H9 (cell line): ENCODE measurements around the gene CNTD1. TPM values are rescaled to one million over a fixed set of nuclear protein-coding genes. Genes with fewer than 3 reads are reported as not detected.

Experiments
- DNase-seq: peaks from one replicate; pipeline ENCODE4 v3.0.0-alpha.2; 2017
- H2AFZ ChIP-seq: one replicate; pipeline ENCODE4 v1.6.1; 2013; ENCODE audit warnings: mild to moderate bottlenecking, low read length, control low read depth, moderate library complexity
- H2AK5ac ChIP-seq: 2 replicates; pipeline ENCODE4 v1.6.1; 2013; ENCODE audit warnings: low read length, control low read depth, mixed read lengths; ENCODE audit not compliant: insufficient read length
- H2BK120ac ChIP-seq: one replicate; pipeline ENCODE4 v1.6.1; 2013; ENCODE audit warnings: low read depth, mild to moderate bottlenecking, low read length, control low read depth, inconsistent platforms; ENCODE audit not compliant: poor library complexity, severe bottlenecking
- H2BK12ac ChIP-seq: 2 replicates; pipeline ENCODE4 v1.6.1; 2013; ENCODE audit warnings: low read length, control low read depth, mixed read lengths, low read depth; ENCODE audit not compliant: insufficient read length
- H2BK15ac ChIP-seq: 2 replicates; pipeline ENCODE4 v1.6.1; 2013; ENCODE audit warnings: low read depth, low read length, control low read depth
- H2BK20ac ChIP-seq: one replicate; pipeline ENCODE4 v1.6.1; 2013; ENCODE audit warnings: low read depth, mild to moderate bottlenecking, low read length, control low read depth, inconsistent platforms; ENCODE audit not compliant: poor library complexity, severe bottlenecking
- H2BK5ac ChIP-seq: 2 replicates; pipeline ENCODE4 v1.6.1; 2013; ENCODE audit warnings: low read length, control low read depth, mixed read lengths; ENCODE audit not compliant: insufficient read length
- H3K14ac ChIP-seq: 2 replicates; pipeline ENCODE4 v1.6.1; 2013; ENCODE audit warnings: low read length, control low read depth; ENCODE audit not compliant: insufficient read depth
- H3K18ac ChIP-seq: 2 replicates; pipeline ENCODE4 v1.6.1; 2013; ENCODE audit warnings: low read depth, mild to moderate bottlenecking, mixed read lengths, low read length, control low read depth; ENCODE audit not compliant: insufficient read length
- H3K23ac ChIP-seq: 2 replicates; pipeline ENCODE4 v1.6.1; 2013; ENCODE audit warnings: low read length, control low read depth, mixed read lengths, low read depth; ENCODE audit not compliant: insufficient read length
- H3K23me2 ChIP-seq: 2 replicates; pipeline ENCODE4 v1.6.1; 2013; ENCODE audit warnings: low read depth, mild to moderate bottlenecking, mixed read lengths, low read length, control low read depth; ENCODE audit not compliant: insufficient read length, poor library complexity, severe bottlenecking
- H3K27ac ChIP-seq: 2 replicates; pipeline ENCODE4 v1.5.1; 2013; ENCODE audit warnings: low read length, control low read depth, mixed read lengths, low read depth; ENCODE audit not compliant: insufficient read length
- H3K27me3 ChIP-seq: 2 replicates; pipeline ENCODE4 v1.6.1; 2013; ENCODE audit warnings: low read length, control low read depth, inconsistent platforms; ENCODE audit not compliant: insufficient read depth
- H3K4ac ChIP-seq: 2 replicates; pipeline ENCODE4 v1.6.1; 2013; ENCODE audit warnings: low read depth, mild to moderate bottlenecking, control low read depth, inconsistent platforms, low read length, moderate library complexity
- H3K4me1 ChIP-seq: 2 replicates; pipeline ENCODE4 v1.6.1; 2013; ENCODE audit warnings: low read length, control low read depth, inconsistent platforms; ENCODE audit not compliant: insufficient read depth
- H3K4me2 ChIP-seq: 2 replicates; pipeline ENCODE4 v1.6.1; 2013; ENCODE audit warnings: low read length, control low read depth, mixed read lengths; ENCODE audit not compliant: insufficient read length, insufficient read depth
- H3K56ac ChIP-seq: 2 replicates; pipeline ENCODE4 v1.6.1; 2013; ENCODE audit warnings: low read depth, mild to moderate bottlenecking, mixed read lengths, low read length, control low read depth; ENCODE audit not compliant: insufficient read length
- H3K79me1 ChIP-seq: 2 replicates; pipeline ENCODE4 v1.6.1; 2013; ENCODE audit warnings: low read depth, mild to moderate bottlenecking, moderate library complexity, low read length, control low read depth, inconsistent platforms; ENCODE audit not compliant: insufficient read depth, poor library complexity, severe bottlenecking
- H3K79me2 ChIP-seq: 2 replicates; pipeline ENCODE4 v1.6.1; 2013; ENCODE audit warnings: low read length, control low read depth, inconsistent platforms; ENCODE audit not compliant: insufficient read depth
- H3K9ac ChIP-seq: 2 replicates; pipeline ENCODE4 v1.6.1; 2013; ENCODE audit warnings: low read length, control low read depth, mixed read lengths; ENCODE audit not compliant: insufficient read length; ENCODE audit errors: extremely low read depth
- H3K9me3 ChIP-seq: one replicate; pipeline ENCODE4 v1.6.1; 2013; ENCODE audit warnings: low read depth, low read length, inconsistent platforms; ENCODE audit not compliant: control insufficient read depth
- H3T11ph ChIP-seq: one replicate; pipeline ENCODE4 v1.6.1; 2013; ENCODE audit warnings: mild to moderate bottlenecking, low read length, control low read depth, inconsistent platforms
- H4K20me1 ChIP-seq: one replicate; pipeline ENCODE4 v1.6.1; 2013; ENCODE audit not compliant: control insufficient read depth, insufficient read length, insufficient read depth
- H4K5ac ChIP-seq: 2 replicates; pipeline ENCODE4 v1.6.1; 2013; ENCODE audit warnings: low read depth, mild to moderate bottlenecking, mixed read lengths, low read length, control low read depth; ENCODE audit not compliant: insufficient read length
- H4K8ac ChIP-seq: replicated peaks from 2 replicates; pipeline ENCODE4 v1.6.1; 2013; ENCODE audit warnings: low read length, control low read depth, mixed read lengths, low read depth; ENCODE audit not compliant: insufficient read length
- H4K91ac ChIP-seq: 2 replicates; pipeline ENCODE4 v1.6.1; 2013; ENCODE audit warnings: low read depth, mild to moderate bottlenecking, moderate library complexity, mixed read lengths, low read length, control low read depth; ENCODE audit not compliant: insufficient read length
- H3K27ac Mint-ChIP-seq, 3 experiments: 2 replicates in 2 of 3; 3 replicates in 1 of 3; pipeline ENCODE4 v1.8.0; 2020 to 2021; ENCODE audit warnings: mixed read lengths in 3 of 3, mild to moderate bottlenecking in 1 of 3, moderate library complexity in 1 of 3
- H3K27me3 Mint-ChIP-seq: 2 replicates; pipeline ENCODE4 v1.8.0; 2021; ENCODE audit warnings: low read depth, mild to moderate bottlenecking, moderate library complexity, mixed read lengths
- H3K36me3 Mint-ChIP-seq, 3 experiments: 2 replicates in 2 of 3; 3 replicates in 1 of 3; pipeline ENCODE4 v1.8.0; 2020 to 2021; ENCODE audit warnings: low read depth in 3 of 3, mixed read lengths in 3 of 3; ENCODE audit not compliant: insufficient read depth in 1 of 3
- H3K4me1 Mint-ChIP-seq, 2 experiments: 2 replicates each; pipeline ENCODE4 v1.8.0; 2020; ENCODE audit warnings: mixed read lengths in 2 of 2
- H3K4me3 Mint-ChIP-seq, 2 experiments: 2 replicates in 1 of 2; 3 replicates in 1 of 2; pipeline ENCODE4 v1.8.0; 2020 to 2021; ENCODE audit warnings: mild to moderate bottlenecking in 2 of 2, mixed read lengths in 2 of 2, moderate library complexity in 1 of 2
- H3K9me3 Mint-ChIP-seq, 2 experiments: 2 replicates in 1 of 2; 3 replicates in 1 of 2; pipeline ENCODE4 v1.8.0; 2020; ENCODE audit warnings: mild to moderate bottlenecking in 2 of 2, mixed read lengths in 2 of 2, moderate library complexity in 1 of 2
- WGBS: extraction: QIAGEN DNeasy Blood & Tissue Kit; methylation state at CpG from one replicate; pipeline ENCODE4 v1.1.7; 2013; ENCODE audit warnings: missing lambda C conversion rate, low lambda C conversion rate, mixed read lengths; ENCODE audit not compliant: insufficient read length; ENCODE audit errors: extremely low coverage; 5-methylcytosine and 5-hydroxymethylcytosine counted together
- total RNA-seq: library from RNA; stranded (reverse); gene quantifications from 2 replicates; pipeline ENCODE4 v1.2.1, GENCODE V29; 2021
- TF ChIP-seq, protein P1 (sequence below): fragments of 200-600 bp; sonication (generic); conservative IDR thresholded peaks from 3 replicates; pipeline ENCODE4 v1.8.0; 2021; ENCODE audit warnings: antibody characterized with exemption, mild to moderate bottlenecking

Gene CNTD1
- total RNA-seq, 1 experiment from 2014 or later, result not detected

DNA sequence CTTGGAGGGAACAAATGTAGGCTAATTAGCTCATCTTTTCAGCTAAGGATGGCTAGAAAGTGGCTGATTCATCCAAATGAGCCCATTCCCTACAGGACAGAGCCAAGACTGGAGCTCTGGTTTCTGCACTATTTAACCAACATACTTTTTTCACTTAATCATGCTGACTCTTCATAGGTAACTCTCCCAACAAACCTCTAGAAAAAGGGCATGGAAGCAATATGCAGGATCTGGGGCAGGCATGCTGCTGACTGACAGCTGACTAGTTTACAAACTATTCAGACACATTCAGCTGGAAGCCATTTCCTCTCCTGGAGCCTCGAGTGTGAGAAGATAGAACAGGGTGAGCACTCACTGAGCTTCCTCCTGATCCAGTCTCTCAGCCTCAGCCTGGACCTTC is 19.2 kb downstream of the CNTD1 start:
- H3K4me1 ChIP-seq, result no peaks in the 10 kb centered on the region
- no peak overlapping the region for H2BK15ac ChIP-seq
- H3K9me3 ChIP-seq, result no peaks in the 10 kb centered on the region
- TF ChIP-seq, protein P1, sequence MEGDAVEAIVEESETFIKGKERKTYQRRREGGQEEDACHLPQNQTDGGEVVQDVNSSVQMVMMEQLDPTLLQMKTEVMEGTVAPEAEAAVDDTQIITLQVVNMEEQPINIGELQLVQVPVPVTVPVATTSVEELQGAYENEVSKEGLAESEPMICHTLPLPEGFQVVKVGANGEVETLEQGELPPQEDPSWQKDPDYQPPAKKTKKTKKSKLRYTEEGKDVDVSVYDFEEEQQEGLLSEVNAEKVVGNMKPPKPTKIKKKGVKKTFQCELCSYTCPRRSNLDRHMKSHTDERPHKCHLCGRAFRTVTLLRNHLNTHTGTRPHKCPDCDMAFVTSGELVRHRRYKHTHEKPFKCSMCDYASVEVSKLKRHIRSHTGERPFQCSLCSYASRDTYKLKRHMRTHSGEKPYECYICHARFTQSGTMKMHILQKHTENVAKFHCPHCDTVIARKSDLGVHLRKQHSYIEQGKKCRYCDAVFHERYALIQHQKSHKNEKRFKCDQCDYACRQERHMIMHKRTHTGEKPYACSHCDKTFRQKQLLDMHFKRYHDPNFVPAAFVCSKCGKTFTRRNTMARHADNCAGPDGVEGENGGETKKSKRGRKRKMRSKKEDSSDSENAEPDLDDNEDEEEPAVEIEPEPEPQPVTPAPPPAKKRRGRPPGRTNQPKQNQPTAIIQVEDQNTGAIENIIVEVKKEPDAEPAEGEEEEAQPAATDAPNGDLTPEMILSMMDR, result no peak
- H4K20me1 ChIP-seq, result no peaks in the 10 kb centered on the region
- no peak overlapping the region for H4K91ac ChIP-seq
- H2BK12ac ChIP-seq, result no peak overlapping the region
- H2AK5ac ChIP-seq, result no peak overlapping the region
- no peak overlapping the region for H3K18ac ChIP-seq
- H3K4ac ChIP-seq, result no peak overlapping the region
- no peak overlapping the region for H3T11ph ChIP-seq
- H3K4me2 ChIP-seq, result no peak overlapping the region
- H4K5ac ChIP-seq, result no peak overlapping the region
- H3K79me1 ChIP-seq, result no peaks in the 10 kb centered on the region
- no peak overlapping the region for H3K14ac ChIP-seq
- H2BK5ac ChIP-seq, result no peak overlapping the region
- no peaks in the 10 kb centered on the region for H3K79me2 ChIP-seq
- H3K27ac ChIP-seq, result no peak overlapping the region
- Mint-ChIP-seq H3K27ac (no peak overlapping the region), H3K27me3 (no peaks in the 10 kb centered on the region), H3K36me3 (peaks cover 25 to 83% (median 65%) of the 10 kb centered on the region in 3 experiments; a peak in 6 of 7 replicates), H3K9me3 (no peaks in the 10 kb centered on the region), H3K4me3 (no peak overlapping the region), H3K4me1 (no peaks in the 10 kb centered on the region)
- no peak overlapping the region for H3K56ac ChIP-seq
- no peak overlapping the region for H3K23ac ChIP-seq
- no peaks in the 10 kb centered on the region for H3K27me3 ChIP-seq
- no peak overlapping the region for H2BK20ac ChIP-seq
- H4K8ac ChIP-seq, result no peak overlapping the region
- no peak overlapping the region for H2BK120ac ChIP-seq
- H2AFZ ChIP-seq, result no peak overlapping the region
- DNase-seq, result no peak
- H3K23me2 ChIP-seq, result no peaks in the 10 kb centered on the region
- no CpG with 5 or more reads among the region's 1 CpG for WGBS
- H3K9ac ChIP-seq, result no peak overlapping the region
